Measurements from ENCODE around the gene EDEM1.

DNA sequence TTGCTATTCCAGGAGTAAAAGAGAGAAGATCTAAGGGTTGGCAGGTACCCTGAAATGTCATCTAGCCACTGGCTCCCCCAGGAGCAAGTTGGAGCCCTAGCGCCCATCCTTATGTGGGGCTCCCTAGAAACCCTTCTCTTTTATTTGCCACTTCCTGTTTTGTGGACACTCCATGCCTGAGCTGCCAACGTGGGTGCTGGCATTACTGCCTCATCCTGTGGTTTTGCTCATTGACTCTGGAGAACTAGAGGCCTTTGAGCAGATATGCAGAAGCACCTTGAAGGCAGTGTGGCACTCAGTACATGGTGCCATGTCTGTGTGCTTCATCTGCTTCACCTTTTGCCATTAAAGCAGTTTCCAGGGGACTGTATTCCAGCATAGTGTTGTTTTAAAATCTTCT lies 8.1 kb downstream of the EDEM1 start:
- TF ChIP-seq ZNF274 (IDR thresholded peaks at IDR 0.05; ENCODE audit: low read depth, low read length) (no peak), YY1 (IDR thresholded peaks at IDR 0.05; ENCODE audit: insufficient read depth, insufficient read length) (no peak)
